Measurements from ENCODE around the gene PDZD2.

DNA sequence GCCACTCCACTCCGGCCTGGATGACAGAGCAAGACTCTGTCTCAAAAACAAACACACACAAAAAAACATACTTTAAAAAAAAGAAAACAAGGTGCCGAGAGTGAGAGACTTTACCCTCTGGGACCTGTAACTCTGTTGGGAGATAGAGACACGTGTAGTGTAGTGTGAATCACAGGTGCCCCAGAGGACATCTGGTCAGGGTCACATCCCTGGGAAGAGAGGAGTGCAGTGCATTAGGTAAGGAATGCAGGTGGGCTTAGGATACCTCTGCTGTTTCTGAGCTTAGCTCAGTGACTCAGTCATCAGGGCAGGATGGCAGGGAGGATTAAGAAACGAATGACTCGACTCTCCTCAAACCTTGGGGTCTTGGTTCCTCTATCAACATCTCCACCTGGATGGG lies 360.5 kb downstream of the PDZD2 start:
- TF ChIP-seq CTCF (IDR thresholded peaks at IDR 0.05): no peak
- no peak for TF ChIP-seq EZH2 (IDR thresholded peaks at IDR 0.05)

Data from neural progenitor cell (in vitro differentiated cells).